ENCODE results near the gene GPR45. TPM values are rescaled to one million over a fixed set of nuclear protein-coding genes. Genes with fewer than 3 reads are reported as not detected.

GPR45 gene
- total and polyA plus RNA-seq, 4 donors = not detected

DNA sequence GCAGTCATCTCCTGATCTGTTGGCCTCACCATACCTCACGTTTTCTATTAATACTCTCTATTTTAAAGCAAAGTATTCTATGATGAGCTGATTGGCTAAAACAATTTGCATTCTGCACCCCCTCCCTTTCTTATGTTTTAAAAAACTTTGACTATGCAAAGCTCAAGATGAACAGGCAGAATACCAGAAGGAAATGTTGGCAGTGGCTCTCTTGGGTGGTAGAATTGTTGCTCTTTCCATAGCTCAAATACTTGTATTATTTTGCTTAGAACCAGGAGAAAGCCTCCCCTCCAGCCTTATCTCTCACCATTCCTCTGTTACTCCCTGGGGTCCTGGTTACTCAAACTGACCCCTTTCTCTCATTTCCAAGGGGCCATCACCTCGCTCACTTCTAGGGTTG, 14.4 kb downstream of the GPR45 start:
- Histone ChIP-seq H3K4me3 (ENCODE audit: low read depth in 1 of 3, low read length in 3 of 3) (no peak overlapping the region), H3K36me3 (ENCODE audit: control insufficient read depth in 4 of 4, insufficient read depth in 3 of 4, low read depth in 1 of 4, low read length in 3 of 4) (no peaks in the 10 kb centered on the region), H3K9ac (ENCODE audit: low read depth in 1 of 2, low read length in 2 of 2) (no peak overlapping the region), H3K9me3 (ENCODE audit: control insufficient read depth in 4 of 4, low read length in 3 of 4) (no peaks in the 10 kb centered on the region), H3K4me1 (ENCODE audit: control insufficient read depth in 4 of 4, insufficient read depth in 4 of 4, low read length in 3 of 4) (no peaks in the 10 kb centered on the region), H3K27me3 (ENCODE audit: control insufficient read depth in 4 of 4, insufficient read depth in 4 of 4, low read length in 3 of 4) (no peaks in the 10 kb centered on the region), H3K27ac (ENCODE audit: low read depth in 1 of 2, low read length in 2 of 2) (no peak overlapping the region)
- TF ChIP-seq, protein P1, sequence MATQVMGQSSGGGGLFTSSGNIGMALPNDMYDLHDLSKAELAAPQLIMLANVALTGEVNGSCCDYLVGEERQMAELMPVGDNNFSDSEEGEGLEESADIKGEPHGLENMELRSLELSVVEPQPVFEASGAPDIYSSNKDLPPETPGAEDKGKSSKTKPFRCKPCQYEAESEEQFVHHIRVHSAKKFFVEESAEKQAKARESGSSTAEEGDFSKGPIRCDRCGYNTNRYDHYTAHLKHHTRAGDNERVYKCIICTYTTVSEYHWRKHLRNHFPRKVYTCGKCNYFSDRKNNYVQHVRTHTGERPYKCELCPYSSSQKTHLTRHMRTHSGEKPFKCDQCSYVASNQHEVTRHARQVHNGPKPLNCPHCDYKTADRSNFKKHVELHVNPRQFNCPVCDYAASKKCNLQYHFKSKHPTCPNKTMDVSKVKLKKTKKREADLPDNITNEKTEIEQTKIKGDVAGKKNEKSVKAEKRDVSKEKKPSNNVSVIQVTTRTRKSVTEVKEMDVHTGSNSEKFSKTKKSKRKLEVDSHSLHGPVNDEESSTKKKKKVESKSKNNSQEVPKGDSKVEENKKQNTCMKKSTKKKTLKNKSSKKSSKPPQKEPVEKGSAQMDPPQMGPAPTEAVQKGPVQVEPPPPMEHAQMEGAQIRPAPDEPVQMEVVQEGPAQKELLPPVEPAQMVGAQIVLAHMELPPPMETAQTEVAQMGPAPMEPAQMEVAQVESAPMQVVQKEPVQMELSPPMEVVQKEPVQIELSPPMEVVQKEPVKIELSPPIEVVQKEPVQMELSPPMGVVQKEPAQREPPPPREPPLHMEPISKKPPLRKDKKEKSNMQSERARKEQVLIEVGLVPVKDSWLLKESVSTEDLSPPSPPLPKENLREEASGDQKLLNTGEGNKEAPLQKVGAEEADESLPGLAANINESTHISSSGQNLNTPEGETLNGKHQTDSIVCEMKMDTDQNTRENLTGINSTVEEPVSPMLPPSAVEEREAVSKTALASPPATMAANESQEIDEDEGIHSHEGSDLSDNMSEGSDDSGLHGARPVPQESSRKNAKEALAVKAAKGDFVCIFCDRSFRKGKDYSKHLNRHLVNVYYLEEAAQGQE (IDR thresholded peaks at IDR 0.05) = no peak
- TF ChIP-seq, protein P2, sequence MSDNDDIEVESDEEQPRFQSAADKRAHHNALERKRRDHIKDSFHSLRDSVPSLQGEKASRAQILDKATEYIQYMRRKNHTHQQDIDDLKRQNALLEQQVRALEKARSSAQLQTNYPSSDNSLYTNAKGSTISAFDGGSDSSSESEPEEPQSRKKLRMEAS (IDR thresholded peaks at IDR 0.05) = no peak
- TF ChIP-seq FOXA1 (IDR thresholded peaks at IDR 0.05) (no peak), TAF1 (conservative IDR thresholded peaks at IDR 0.05) (no peak), RXRA (IDR thresholded peaks at IDR 0.05) (no peak), RAD21 (IDR thresholded peaks at IDR 0.05) (no peak), HNF4A (conservative IDR thresholded peaks at IDR 0.05) (no peak), EGR1 (IDR thresholded peaks at IDR 0.05; ENCODE audit: low read depth in 2 of 2) (no peak)
- TF ChIP-seq, protein P3, sequence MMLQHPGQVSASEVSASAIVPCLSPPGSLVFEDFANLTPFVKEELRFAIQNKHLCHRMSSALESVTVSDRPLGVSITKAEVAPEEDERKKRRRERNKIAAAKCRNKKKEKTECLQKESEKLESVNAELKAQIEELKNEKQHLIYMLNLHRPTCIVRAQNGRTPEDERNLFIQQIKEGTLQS (IDR thresholded peaks at IDR 0.05) = no peak
- TF ChIP-seq, protein P4, sequence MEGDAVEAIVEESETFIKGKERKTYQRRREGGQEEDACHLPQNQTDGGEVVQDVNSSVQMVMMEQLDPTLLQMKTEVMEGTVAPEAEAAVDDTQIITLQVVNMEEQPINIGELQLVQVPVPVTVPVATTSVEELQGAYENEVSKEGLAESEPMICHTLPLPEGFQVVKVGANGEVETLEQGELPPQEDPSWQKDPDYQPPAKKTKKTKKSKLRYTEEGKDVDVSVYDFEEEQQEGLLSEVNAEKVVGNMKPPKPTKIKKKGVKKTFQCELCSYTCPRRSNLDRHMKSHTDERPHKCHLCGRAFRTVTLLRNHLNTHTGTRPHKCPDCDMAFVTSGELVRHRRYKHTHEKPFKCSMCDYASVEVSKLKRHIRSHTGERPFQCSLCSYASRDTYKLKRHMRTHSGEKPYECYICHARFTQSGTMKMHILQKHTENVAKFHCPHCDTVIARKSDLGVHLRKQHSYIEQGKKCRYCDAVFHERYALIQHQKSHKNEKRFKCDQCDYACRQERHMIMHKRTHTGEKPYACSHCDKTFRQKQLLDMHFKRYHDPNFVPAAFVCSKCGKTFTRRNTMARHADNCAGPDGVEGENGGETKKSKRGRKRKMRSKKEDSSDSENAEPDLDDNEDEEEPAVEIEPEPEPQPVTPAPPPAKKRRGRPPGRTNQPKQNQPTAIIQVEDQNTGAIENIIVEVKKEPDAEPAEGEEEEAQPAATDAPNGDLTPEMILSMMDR (IDR thresholded peaks at IDR 0.05; ENCODE audit: low read depth, low read length, missing input control) = no peak
- WGBS = 84% methylated on average over 2 of the region's 2 CpGs
- DNase-seq (ENCODE audit: low spot score) = no peak

DNA sequence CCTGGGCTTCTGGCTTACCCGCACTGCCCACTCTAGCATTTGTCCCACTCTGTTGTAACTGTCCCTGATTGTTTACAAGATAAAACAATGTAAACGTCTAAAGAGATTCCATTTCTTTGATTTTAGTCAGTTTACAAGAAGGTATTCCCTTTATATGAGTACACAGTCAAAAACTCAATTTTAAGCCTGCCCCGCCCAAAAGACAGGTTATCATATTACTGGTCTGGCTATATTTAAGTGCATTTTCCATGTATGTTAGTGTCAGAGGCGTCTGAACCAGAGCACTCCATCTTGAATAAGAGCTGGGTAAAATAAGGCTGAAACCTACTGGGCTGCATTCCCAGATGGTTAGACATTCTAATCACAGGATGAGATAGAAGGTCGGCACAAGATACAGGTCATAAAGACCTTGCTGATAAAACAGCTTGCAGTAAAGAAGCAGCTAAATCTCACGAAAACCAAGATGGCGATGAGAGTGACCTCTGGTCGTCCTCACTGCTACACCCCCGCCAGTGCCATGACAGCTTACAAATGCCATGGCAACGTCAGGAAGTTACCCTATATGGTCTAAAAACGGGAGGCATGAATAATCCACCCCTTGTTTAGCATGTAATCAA, 15.0 kb downstream of the GPR45 start:
- WGBS = 72% methylated on average over 11 of the region's 11 CpGs
- no peak overlapping the region for H3K9ac ChIP-seq (ENCODE audit: low read depth in 1 of 2, low read length in 2 of 2)
- no peak for DNase-seq (ENCODE audit: low spot score)
- H3K27me3 ChIP-seq (ENCODE audit: control insufficient read depth in 4 of 4, insufficient read depth in 4 of 4, low read length in 3 of 4) = no peaks in the 10 kb centered on the region
- H3K4me1 ChIP-seq (ENCODE audit: control insufficient read depth in 4 of 4, insufficient read depth in 4 of 4, low read length in 3 of 4) = no peaks in the 10 kb centered on the region
- H3K27ac ChIP-seq (ENCODE audit: low read depth in 1 of 2, low read length in 2 of 2) = no peak overlapping the region
- H3K36me3 ChIP-seq (ENCODE audit: control insufficient read depth in 4 of 4, insufficient read depth in 3 of 4, low read depth in 1 of 4, low read length in 3 of 4) = no peaks in the 10 kb centered on the region
- no peak overlapping the region for H3K4me3 ChIP-seq (ENCODE audit: low read depth in 1 of 3, low read length in 3 of 3)
- no peaks in the 10 kb centered on the region for H3K9me3 ChIP-seq (ENCODE audit: control insufficient read depth in 4 of 4, low read length in 3 of 4)
- TF ChIP-seq GABPA (IDR thresholded peaks at IDR 0.05 in 1 of 2, conservative IDR thresholded peaks at IDR 0.05 in 1 of 2) (no peak), FOXA1 (IDR thresholded peaks at IDR 0.05) (no peak), TAF1 (conservative IDR thresholded peaks at IDR 0.05) (no peak), HNF4A (conservative IDR thresholded peaks at IDR 0.05) (no peak), RAD21 (IDR thresholded peaks at IDR 0.05) (no peak), YY1 (IDR thresholded peaks at IDR 0.05) (no peak), SP1 (IDR thresholded peaks at IDR 0.05) (no peak), HNF4G (IDR thresholded peaks at IDR 0.05) (no peak), NR2F2 (IDR thresholded peaks at IDR 0.05) (no peak), EGR1 (IDR thresholded peaks at IDR 0.05; ENCODE audit: low read depth in 2 of 2) (no peak), RXRA (IDR thresholded peaks at IDR 0.05) (no peak), JUND (IDR thresholded peaks at IDR 0.05) (no peak), FOXA2 (IDR thresholded peaks at IDR 0.05) (no peak)
- TF ChIP-seq, protein P2 (IDR thresholded peaks at IDR 0.05) = no peak
- TF ChIP-seq, protein P4 (IDR thresholded peaks at IDR 0.05; ENCODE audit: low read depth, low read length, missing input control) = no peak
- TF ChIP-seq, protein P3 (IDR thresholded peaks at IDR 0.05) = no peak
- TF ChIP-seq, protein P1 (IDR thresholded peaks at IDR 0.05) = no peak

Data from liver (tissue), 9 donors.